Dermis blood vessel endothelial cell (primary cell): Measurements from ENCODE around the gene NSMCE4A. TPM values are rescaled to one million over a fixed set of nuclear protein-coding genes. Genes with fewer than 3 reads are reported as not detected.
"Not testable (repeated sequence)": the region's sequence is repeated elsewhere in the genome, so short reads cannot be mapped to it uniquely, and the experiment has no call there.

Source experiments
- DNase-seq: peaks from one replicate; pipeline ENCODE4 v3.0.0; 2010
- total RNA-seq: library from RNA; depleted of rRNA; stranded (reverse); fragments of >200 nt; gene quantifications from 2 replicates; pipeline ENCODE4 v1.2.3, GENCODE V29; 2014

NSMCE4A gene
- total RNA-seq, 1 donor from 2014 or later: 67.9 TPM

DNA sequence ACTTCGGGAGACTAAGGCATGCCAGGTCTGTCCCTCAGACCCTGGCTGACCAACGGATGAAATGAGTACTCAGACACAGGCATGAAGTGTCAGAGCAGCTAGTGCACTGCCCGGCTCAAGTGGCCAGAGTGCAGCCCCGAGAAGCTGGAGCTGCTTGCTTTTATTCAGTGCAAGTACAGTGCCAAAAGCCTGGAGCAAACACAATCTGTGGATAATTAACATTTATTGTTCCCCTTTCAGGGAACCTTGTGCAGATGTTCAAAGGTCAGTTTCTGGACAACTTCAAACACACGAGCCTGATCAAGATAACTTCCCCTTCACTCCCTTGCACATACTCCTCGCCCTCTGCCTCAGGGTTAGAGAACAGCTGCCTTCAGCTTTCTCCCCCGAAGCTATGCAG is 39.3 kb downstream of the NSMCE4A start:
- DNase-seq: no peak

DNA sequence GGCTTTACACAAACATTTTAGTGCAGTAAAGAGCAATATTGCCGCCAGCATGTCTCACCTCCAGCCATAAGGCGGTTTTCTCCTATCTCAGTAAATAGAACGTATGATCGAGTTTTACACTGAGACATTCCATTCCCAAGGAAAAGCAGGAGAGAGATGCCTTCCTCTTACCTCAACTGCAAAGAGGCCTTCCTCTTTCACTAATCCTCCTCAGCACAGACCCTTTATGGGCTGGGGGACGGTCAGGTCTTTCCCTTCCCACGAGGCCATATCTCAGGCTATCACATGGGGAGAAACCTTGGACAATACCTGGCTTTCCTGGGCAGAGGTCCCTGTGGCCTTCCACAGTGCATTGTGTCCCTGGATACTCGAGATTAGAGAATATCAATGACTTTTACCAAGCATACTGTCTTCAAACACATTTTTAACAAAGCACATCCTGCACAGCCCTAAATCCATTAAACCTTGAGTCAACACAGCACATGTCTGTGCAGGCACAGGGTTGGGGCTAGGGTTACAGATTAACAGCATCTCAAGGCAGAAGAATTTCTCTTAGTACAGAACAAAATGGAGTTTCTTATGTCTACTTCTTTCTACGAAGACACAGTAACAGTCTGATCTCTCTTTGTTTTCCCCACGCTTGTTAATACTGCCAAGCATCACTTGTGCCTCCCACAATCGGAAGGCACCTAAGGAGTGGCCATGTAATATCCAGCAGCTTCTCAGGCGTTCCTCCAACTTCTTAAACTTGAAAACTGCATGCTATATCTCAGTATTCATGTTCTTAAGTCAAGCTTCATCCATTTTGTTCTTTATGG is 44.5 kb downstream of the NSMCE4A start:
- not testable (repeated sequence) for DNase-seq

DNA sequence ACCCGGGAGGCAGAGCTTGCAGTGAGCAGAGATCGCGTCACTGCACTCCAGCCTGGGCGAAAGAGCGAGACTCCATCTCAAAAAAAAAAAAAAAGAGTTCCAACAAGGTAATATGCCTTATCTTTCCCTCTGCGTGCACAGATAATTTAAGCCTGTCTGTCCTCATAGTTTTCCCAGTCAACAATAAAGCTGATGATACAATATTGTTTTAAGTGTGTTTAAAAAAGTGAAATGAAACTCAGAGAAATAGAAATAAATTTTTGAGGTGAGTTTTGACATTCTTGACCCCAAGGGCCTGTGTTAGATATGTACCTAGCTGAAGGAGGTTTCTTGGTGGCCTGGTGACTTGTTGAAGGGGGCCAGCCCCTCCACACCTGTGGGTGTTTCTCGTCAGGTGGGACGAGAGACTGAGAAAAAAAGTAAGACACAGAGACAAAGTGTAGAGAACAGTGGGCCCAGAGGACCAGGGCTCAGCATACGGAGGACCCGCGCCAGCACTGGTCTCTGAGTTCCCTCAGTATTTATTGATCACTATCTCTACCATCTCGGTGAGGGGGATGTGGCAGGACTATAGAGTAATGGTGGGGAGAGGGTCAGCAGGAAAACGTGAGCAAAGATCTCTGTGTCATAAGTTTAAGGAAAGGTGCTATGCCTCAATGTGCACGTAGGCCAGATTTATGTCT is 45.3 kb downstream of the NSMCE4A start:
- not testable (repeated sequence) for DNase-seq

DNA sequence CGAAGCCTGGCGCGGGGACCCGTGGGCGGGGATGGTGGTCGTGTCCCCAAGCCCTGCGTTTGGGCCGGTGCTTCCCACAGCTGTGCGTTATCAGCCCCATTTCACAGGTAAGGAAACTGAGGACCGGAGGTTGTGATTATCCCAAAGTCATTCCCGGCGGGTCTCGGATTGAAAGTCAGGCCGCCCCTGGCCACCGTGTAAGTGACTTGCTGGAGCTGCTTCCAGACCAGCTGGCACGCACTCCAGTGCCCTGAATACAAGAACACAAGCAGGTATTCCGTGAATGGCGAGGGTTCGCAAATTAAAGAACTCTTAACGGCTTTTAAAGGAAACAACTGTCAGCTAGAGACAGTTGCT is 46.5 kb downstream of the NSMCE4A start:
- DNase-seq: peak; percentile 57

DNA sequence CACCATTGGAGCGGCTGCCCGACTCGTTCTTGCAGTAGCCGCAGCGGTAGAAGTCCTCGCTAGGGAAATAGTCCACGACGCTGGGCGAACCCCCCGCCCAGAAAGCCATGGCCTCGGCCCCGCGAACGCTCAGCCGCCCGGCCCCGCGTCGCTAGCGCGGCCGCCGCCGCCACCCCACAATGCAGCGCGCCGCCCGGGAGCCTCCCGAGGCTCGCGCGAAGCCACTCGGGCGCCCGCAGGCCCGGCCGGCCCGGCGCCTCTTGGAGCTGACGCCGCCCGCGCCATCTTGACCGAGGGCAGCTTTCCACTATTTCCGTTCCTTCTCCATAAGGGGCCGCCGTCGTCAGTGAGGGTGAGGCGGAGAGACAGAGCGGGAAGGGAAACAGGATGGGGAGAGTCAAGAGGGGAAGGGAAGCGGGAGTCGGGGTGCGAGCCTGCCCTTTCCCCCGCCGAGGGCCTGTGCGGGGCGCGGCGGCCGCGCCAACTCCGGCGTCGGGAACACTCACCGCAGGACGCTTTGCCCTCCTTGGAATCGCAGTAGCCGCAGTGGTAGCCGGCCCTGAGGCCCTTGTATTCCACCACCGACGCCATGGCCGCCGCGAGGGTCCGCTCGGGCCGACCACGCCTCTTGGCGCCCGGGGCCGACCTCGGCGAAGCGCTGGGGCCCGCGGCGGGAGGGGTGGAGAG is 47.0 kb downstream of the NSMCE4A start, which contains the start of gene ATE1:
Gene ATE1 (minus strand): TSS at position 191 of the 687 bp plus-strand sequence. CDS start 82 bp downstream, at position 109.
- peak; percentile 94 for DNase-seq

DNA sequence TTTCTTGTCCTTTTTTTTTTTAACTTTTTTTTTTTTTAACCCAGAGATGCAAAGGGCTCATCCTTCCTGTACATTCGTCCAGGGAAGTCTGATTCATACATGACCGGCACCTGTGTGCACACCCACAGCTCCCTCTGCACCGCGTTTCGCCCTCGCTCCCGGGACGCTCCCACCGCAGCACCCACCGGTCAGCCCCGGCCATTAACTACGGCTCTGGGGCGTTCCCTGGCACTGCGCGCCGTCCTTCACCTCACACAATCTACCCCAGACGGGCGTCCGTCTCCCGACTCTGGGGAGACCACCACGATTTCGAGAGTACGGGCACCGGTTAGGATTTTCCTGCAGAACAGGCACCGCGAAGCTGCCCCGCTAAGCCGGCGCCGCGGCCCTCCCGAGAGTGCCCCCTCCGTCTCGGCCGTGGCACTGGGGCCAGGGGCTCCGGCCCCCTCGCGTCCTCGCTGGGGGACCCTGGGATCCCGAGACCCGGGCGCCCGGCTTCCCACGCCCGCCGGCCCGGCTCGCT is 47.6 kb downstream of the NSMCE4A start:
- peak; percentile 64 for DNase-seq

DNA sequence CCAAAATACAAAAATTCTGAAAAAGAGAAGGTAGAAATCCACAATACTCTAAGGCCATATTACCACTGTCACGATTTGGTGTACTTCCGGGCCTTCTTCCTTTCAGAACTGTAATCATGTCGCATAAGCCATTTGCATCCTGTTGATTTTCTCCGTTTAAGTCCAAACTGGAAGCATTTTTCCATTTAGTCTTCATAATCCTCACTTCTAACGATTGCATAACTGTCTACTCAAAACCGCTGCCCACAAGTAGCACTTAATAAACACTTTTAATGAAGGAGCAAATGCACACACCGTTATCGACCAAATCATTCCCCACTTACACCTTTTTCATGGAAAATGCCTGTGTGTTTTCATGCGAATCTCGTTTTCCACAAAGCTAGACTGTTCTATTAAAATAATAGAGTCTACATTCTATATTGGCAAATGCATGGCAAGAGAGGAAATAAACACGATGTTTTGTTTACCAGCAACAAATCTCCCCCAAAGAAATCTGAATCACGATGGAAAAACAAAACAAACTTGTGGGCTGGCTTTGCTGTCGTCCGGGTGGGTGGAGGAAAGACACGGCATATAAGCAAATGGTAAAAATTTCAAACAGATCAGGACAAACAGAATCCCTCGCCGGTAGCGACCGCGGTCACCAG is 48.2 kb downstream of the NSMCE4A start:
- DNase-seq: peak; percentile 56

DNA sequence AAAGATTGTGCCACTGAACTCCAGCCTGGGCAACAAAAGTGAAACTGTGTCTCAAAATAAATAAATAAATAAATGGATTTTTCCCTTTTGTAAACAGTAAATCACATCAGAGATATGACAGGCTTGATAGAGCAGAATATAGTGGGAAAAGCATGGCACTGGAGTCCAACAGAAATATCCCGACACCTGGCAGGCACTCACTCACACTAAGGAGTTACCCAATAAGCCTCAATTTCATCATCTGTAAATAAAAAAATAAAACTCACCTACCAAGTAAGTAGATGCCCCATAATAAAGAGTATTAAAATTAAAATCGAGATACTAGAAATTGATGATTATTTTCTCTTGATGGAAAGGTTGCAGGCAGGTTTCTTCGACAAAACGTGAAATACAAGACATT is 48.9 kb downstream of the NSMCE4A start:
- no peak for DNase-seq

DNA sequence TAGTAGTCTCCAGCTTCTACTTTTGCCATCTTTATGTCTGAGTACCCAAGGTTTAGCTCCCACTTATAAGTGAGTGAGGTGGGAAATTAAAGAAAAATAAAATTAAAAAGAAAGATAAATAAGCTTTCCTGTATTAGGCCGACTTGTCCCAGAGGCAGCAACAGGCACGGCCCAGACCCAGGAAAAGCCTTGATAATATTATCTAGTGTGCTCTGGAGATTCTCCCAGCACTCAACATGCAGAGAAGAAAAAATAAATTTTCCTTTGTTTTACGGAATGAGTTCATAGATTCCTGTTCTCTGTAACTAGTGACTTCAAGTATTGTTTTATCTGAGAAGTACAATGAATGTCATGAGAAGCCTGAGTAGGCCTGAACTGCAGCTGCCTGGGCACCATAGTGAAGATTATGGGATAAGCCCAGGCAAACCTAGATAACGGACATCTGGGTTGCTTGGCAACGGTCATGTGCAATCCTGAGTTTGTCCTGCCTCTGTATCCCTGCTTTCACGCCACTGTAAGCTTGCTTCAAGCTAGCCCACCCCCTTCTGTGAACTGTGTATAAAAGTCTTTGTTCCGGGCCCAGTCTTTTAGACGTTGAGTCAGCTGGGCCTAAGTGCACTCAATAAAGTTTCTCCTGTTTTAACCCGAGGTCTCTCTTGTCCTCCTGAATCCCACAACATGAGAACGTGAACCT is 53.6 kb downstream of the NSMCE4A start:
- DNase-seq: no peak

DNA sequence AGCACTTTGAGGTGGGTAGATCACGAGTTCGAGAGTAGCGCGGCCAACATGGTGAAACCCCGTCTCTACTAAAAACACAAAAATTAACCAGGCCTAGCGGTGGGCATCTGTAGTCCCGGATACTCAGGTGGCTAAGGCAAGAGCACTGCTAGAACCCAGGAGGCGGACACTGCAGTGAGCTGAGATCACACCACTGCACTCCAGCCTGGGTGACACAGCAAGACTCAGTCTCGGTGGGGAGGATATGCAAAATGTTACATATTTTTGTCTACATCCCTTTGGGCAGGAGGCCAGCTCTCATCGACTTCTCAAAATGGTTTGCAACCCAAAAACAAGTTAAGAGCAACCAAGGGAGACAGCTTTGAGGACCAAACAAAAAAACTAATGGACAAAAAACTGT is 55.4 kb downstream of the NSMCE4A start:
- no peak for DNase-seq

DNA sequence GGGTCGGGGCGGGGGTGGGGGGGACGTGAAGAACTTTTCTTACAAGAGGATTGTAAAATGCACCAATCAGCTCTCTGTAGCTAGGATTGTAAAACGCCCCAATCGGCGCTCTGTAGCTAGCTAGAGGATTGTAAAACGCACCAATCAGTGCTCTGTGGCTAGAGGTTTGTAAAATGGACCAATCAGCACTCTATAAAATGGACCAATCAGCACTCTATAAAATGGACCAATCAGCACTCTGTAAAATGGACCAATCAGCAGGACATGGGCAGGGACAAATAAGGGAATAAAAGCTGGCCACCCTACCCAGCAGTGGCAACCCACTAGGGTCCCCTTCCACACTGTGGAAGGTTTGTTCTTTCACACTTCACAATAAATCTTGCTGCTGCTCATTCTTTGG is 56.2 kb downstream of the NSMCE4A start:
- not testable (repeated sequence) for DNase-seq

DNA sequence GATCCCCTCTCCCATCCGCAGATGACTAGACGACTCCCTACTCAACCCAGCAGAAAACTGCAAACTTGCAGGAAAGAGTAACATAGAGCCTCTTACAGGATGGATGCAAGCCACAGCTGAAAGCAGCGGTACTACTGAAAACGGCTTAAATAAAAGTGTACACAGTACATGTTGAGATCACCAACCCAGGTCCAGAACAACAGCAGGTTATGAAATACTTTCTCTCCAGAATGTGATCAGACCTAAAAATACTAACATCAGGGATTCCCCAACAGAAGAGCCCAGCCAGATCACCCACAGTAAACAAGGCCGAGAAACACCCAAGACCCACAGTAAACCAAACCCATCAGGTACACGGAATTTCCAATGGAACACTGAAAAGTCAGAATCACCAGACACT is 60.4 kb downstream of the NSMCE4A start:
- DNase-seq: no peak

DNA sequence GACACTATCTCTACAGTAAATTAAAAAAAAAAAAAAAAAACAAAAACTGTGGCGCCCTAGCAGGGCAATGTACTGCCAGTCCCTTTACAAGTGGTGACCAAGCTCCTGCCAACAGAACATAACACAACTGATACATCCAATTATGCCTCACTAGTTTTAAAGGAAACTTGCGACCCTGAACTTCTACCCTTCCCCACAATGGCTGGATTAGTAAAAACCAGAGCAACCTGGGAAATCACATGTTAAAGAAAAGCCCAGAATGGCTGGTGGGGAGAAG is 63.7 kb downstream of the NSMCE4A start:
- DNase-seq: no peak

DNA sequence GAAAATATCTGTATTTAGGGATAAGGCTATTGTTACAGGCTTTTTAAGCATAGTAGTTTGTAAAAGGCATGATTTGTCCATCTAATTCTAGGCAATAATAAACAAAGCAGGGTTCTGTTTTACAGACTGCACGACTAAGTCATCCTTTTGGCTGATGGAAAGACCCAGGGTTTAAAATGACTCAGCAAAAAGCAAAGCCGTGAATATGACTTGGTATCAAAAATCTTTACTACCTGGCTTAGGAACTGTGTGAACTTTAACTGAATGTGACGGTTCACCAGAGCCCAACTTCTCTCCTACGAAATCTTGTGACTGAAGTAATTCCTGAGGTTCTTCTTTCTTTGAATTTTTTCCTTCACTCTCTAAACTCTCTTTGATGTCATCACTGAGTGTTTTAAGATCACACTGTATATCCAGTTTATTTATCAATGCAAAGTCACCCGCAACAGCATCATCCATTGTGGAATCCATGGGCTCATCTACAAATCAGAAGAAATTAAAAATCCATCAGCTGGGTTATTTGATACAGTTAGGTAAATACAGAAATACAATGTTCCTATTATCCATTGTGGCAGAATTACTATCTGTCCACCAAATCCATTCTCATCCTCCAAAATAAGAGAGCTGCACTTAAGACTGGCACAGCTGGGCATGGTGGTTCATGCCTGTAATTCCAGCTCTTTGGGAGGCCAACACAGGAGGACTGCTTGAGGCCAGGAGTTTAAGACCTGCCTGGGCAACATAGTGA is 64.2 kb downstream of the NSMCE4A start:
- no peak for DNase-seq

Other genes with a start within 250 kb of the NSMCE4A start
- 48.7 and 52.7 TPM in 2 replicates for gene ATE1, start 47.2 kb downstream of the NSMCE4A start, total RNA-seq
- gene TACC2, start 13.9 kb upstream of the NSMCE4A start, total RNA-seq: 3.6 and 8.2 TPM in 2 replicates